DOHH2 (cell line): ENCODE measurements around the gene OR52D1.

Source experiments
- H3F3A ChIP-seq: fragments of 200-600 bp; sonication (generic), shearing (Covaris generic); 2 replicates; pipeline ENCODE4 v1.6.0; 2016; ENCODE audit warnings: antibody characterized with exemption, mild to moderate bottlenecking; ENCODE audit not compliant: control insufficient read depth, insufficient read depth
- H3K27ac ChIP-seq: fragments of 200-600 bp; sonication (generic); 2 replicates; pipeline ENCODE4 v1.5.1; 2014; ENCODE audit warnings: low read depth, mild to moderate bottlenecking, low read length, moderate library complexity
- H3K27me3 ChIP-seq: fragments of 200-600 bp; sonication (generic); 2 replicates; pipeline ENCODE4 v1.6.1; 2014; ENCODE audit warnings: mild to moderate bottlenecking, low read length, mixed read lengths; ENCODE audit not compliant: control insufficient read depth
- H3K36me3 ChIP-seq: fragments of 200-600 bp; sonication (generic); 2 replicates; pipeline ENCODE4 v1.6.1; 2014; ENCODE audit warnings: mild to moderate bottlenecking, low read length, moderate library complexity, mixed read lengths; ENCODE audit not compliant: control insufficient read depth
- H3K4me1 ChIP-seq: fragments of 200-600 bp; sonication (generic); 2 replicates; pipeline ENCODE4 v1.6.1; 2014; ENCODE audit warnings: mild to moderate bottlenecking, low read length, mixed read lengths; ENCODE audit not compliant: control insufficient read depth
- H3K4me2 ChIP-seq: fragments of 200-600 bp; sonication (generic); 2 replicates; pipeline ENCODE4 v1.6.0; 2014; ENCODE audit warnings: mild to moderate bottlenecking, low read length, moderate library complexity
- H3K4me3 ChIP-seq: fragments of 200-600 bp; sonication (generic); 2 replicates; pipeline ENCODE4 v1.5.1; 2014; ENCODE audit warnings: mild to moderate bottlenecking, low read length, mixed read lengths
- H3K79me2 ChIP-seq: fragments of 200-600 bp; sonication (generic); 2 replicates; pipeline ENCODE4 v1.6.1; 2014; ENCODE audit warnings: mild to moderate bottlenecking, low read length, mixed read lengths; ENCODE audit not compliant: control insufficient read depth
- H3K9me2 ChIP-seq: fragments of 200-600 bp; sonication (generic); replicated peaks from 2 replicates; pipeline ENCODE4 v1.6.1; 2014; ENCODE audit warnings: mild to moderate bottlenecking, low read length, mixed read lengths; ENCODE audit not compliant: control insufficient read depth
- H3K9me3 ChIP-seq: fragments of 200-600 bp; sonication (generic); 2 replicates; pipeline ENCODE4 v1.6.1; 2014; ENCODE audit warnings: antibody characterized with exemption, low read length, mixed read lengths; ENCODE audit not compliant: control insufficient read depth, insufficient read depth
- H4K20me1 ChIP-seq: fragments of 200-600 bp; sonication (generic); 2 replicates; pipeline ENCODE4 v1.6.0; 2014; ENCODE audit warnings: low read depth, mild to moderate bottlenecking, antibody characterized with exemption, low read length, moderate library complexity; ENCODE audit not compliant: control insufficient read depth, insufficient read depth
- CTCF ChIP-seq: fragments of 200-600 bp; sonication (generic); IDR thresholded peaks from one replicate; pipeline ENCODE4 v1.5.1; 2014; ENCODE audit warnings: antibody characterized with exemption, mild to moderate bottlenecking, low read depth, low read length; ENCODE audit not compliant: poor library complexity, severe bottlenecking
- EZH2phosphoT487 ChIP-seq: fragments of 200-600 bp; sonication (generic); IDR thresholded peaks from 2 replicates; pipeline ENCODE4 v1.6.1; 2017; ENCODE audit warnings: borderline replicate concordance, mild to moderate bottlenecking, antibody characterized with exemption, low read length, moderate library complexity, mixed read lengths

OR52D1 gene

GRCh38 chr11:5536482-5536881 is 48.0 kb downstream of the OR52D1 start:
- no peaks in the 10 kb centered on the region for H3K27me3 ChIP-seq
- H3F3A ChIP-seq = no peaks in the 10 kb centered on the region
- no peak overlapping the region for H3K27ac ChIP-seq
- H4K20me1 ChIP-seq = no peaks in the 10 kb centered on the region
- no peaks in the 10 kb centered on the region for H3K79me2 ChIP-seq
- H3K9me3 ChIP-seq = no peaks in the 10 kb centered on the region
- no peak for TF ChIP-seq CTCF
- TF ChIP-seq EZH2phosphoT487 = no peak
- H3K4me1 ChIP-seq = no peaks in the 10 kb centered on the region
- H3K4me2 ChIP-seq = no peak overlapping the region
- H3K9me2 ChIP-seq = no peaks in the 10 kb centered on the region
- H3K36me3 ChIP-seq = no peaks in the 10 kb centered on the region
- H3K4me3 ChIP-seq = no peak overlapping the region
